NK-92 treated with Interleukin-12 subunit alpha and Interleukin-12 subunit beta, amount 100 ng/mL, for 24 hours (cell line): ENCODE data around the gene BCL2L12.
"Not testable (repeated sequence)": the region's sequence is repeated elsewhere in the genome, so short reads cannot be mapped to it uniquely, and the experiment has no call there.

Source experiments
- DNase-seq: peaks from one replicate; lab custom pipeline; 2025; lab: John Stamatoyannopoulos, UW

BCL2L12 gene

DNA sequence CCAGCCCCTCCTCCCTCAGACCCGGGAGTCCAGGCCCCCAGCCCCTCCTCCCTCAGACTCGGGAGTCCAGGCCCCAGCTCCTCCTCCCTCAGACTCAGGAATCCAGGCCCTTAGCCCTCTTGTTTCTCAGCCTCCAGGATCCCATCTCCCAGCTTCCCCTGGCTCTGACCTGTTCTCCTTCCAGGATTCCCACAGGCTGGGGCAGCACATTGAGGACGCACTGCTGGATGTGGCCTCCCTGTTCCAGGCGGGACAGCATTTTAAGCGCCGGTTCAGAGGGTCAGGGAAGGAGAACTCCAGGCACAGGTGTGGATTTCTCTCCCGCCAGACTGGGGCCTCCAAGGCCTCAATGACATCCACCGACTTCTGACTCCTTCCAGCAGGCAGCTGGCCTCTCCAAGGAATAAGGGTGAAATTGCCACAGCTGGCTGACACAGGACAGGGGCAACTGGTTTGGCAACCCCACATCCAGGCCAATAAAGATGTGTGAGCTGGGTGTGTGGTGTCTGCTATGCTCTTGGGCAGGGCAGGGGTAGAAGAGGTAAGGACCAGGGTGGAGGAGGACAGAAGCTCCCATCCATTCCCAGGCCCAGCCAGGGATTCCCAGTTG, 47.6 kb downstream of the BCL2L12 start:
- no peak for DNase-seq

DNA sequence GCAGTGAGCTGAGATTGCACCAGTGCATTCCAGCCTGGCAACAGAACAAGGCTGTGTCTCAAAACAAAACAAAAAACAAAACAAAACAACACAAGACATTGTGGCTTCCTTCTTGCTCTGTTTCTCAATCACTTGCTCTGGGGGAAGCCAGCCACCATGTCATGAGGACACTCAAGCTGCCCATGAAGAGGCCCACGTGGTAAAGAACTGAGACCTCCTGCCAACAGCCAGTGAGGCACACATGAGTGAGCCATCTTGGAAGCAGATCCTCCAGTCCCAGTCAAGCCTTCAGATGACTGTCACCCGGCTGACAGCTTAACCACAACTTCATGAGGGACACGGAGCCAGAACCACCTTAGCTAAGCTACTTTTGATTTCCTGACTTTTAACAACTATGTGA, 50.4 kb downstream of the BCL2L12 start:
- no peak for DNase-seq

DNA sequence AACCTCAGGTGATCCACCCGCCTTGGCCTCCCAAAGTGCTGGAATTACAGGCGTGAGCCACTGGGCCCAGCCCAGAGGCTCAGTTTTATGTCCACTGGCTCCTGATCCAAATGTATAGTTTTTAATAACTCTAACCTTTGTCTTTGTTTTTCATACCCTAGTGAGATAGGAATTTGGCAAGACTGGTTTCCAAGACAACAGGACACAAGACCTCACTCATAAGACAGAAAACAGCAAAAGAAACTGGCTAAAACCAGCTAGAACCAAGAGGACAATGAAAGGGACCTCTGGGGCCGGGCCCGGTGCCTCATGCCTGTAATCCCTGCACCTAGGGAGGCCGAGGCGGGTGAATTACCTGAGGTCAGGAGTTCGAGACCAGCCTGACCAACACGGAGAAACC, 52.8 kb downstream of the BCL2L12 start:
- DNase-seq: no peak

DNA sequence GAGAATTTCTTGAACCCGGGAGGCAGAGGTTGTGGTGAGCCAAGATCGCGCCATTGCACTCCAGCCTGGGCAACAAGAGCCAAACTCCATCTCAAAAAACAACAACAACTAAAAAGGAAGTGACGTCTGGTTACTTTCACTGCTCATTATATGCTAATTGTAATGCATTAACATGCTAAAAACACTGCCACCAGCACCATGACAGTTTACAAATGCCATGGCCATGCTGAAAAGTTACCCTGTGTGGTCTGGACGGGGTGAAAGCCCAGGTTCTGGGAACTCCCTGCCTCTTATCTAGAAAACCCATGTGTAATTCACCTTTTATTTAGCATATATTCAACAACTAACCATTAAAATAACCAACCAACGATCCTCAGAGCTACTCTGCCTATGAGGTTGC, 53.3 kb downstream of the BCL2L12 start:
- no peak for DNase-seq

DNA sequence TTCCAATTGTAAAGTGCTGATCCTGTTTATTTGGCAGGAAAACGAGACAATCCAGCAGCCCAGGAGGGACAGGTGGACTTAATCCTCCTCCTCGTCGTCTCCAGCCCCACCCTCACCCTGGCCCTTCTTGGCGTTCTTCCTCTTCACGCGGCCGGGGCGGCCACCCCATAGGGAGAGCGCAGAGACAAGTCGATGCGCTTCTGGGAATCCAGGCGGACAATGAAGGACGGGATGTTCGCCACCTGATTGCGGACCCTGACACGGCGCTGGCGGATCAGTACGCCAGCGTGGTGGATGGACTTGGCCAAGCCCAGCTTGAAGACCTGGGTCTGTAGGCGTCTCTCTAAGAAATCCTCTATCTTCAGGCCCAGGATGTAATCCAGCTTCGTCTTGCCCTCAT, 53.7 kb downstream of the BCL2L12 start:
- not testable (repeated sequence) for DNase-seq
